Neural cell (in vitro differentiated cells): ENCODE results near the gene CCT5. TPM values are rescaled to one million over a fixed set of nuclear protein-coding genes. Genes with fewer than 3 reads are reported as not detected.

ENCODE experiments used
- H2AFZ ChIP-seq: fragments of 200-600, 300-800 bp; sonication (generic), shearing (Covaris generic); 2 replicates; pipeline ENCODE4 v1.6.0; 2014; ENCODE audit warnings: low read depth, mild to moderate bottlenecking, antibody characterized with exemption, low read length, moderate library complexity
- H3F3A ChIP-seq: fragments of 200-600 bp; shearing (Covaris generic); 2 replicates; pipeline ENCODE4 v1.6.1; 2016; ENCODE audit warnings: mild to moderate bottlenecking, moderate library complexity, mixed read lengths, antibody characterized with exemption, low read length; ENCODE audit not compliant: insufficient read depth, poor library complexity, severe bottlenecking
- H3K27ac ChIP-seq: fragments of 200-600, 300-800 bp; sonication (generic), shearing (Covaris generic); 2 replicates; pipeline ENCODE4 v1.5.1; 2014; ENCODE audit warnings: mild to moderate bottlenecking, low read length, moderate library complexity
- H3K27me3 ChIP-seq: fragments of 300-800, 200-600 bp; sonication (generic), shearing (Covaris generic); 2 replicates; pipeline ENCODE4 v1.6.0; 2014; ENCODE audit warnings: mild to moderate bottlenecking, low read depth, low read length, moderate library complexity; ENCODE audit not compliant: insufficient read depth
- H3K36me3 ChIP-seq: fragments of 300-800, 200-600 bp; sonication (generic), shearing (Covaris generic); 2 replicates; pipeline ENCODE4 v1.5.1; 2014; ENCODE audit warnings: mild to moderate bottlenecking, antibody characterized with exemption, low read length, moderate library complexity; ENCODE audit not compliant: insufficient read depth
- H3K4me2 ChIP-seq: fragments of 300-800, 200-600 bp; sonication (generic), shearing (Covaris generic); 2 replicates; pipeline ENCODE4 v1.6.0; 2014; ENCODE audit warnings: mild to moderate bottlenecking, low read length
- H3K4me3 ChIP-seq: fragments of 300-800, 200-600 bp; sonication (generic), shearing (Covaris generic); 2 replicates; pipeline ENCODE4 v1.5.1; 2014; ENCODE audit warnings: mild to moderate bottlenecking, low read length, moderate library complexity
- H3K79me2 ChIP-seq: fragments of 200-600 bp; shearing (Covaris generic); replicated peaks from 2 replicates; pipeline ENCODE4 v1.6.0; 2014; ENCODE audit warnings: mild to moderate bottlenecking, low read length, moderate library complexity; ENCODE audit not compliant: insufficient read depth
- H3K9ac ChIP-seq: fragments of 300-800, 200-600 bp; sonication (generic), shearing (Covaris generic); 2 replicates; pipeline ENCODE4 v1.6.1; 2016; ENCODE audit warnings: mild to moderate bottlenecking, low read length, mixed read lengths
- H3K9me2 ChIP-seq: fragments of 200-600 bp; shearing (Covaris generic); 2 replicates; pipeline ENCODE4 v1.6.1; 2016; ENCODE audit warnings: mild to moderate bottlenecking, low read length, mixed read lengths; ENCODE audit not compliant: insufficient read depth
- H3K9me3 ChIP-seq: fragments of 200-600, 300-800 bp; sonication (generic), shearing (Covaris generic); 2 replicates; pipeline ENCODE4 v1.6.1; 2016; ENCODE audit warnings: mild to moderate bottlenecking, mixed run types, low read length, moderate library complexity, mixed read lengths
- H4K20me1 ChIP-seq: fragments of 200-600 bp; shearing (Covaris generic); 2 replicates; pipeline ENCODE4 v1.6.1; 2016; ENCODE audit warnings: mild to moderate bottlenecking, mixed run types; ENCODE audit not compliant: insufficient read depth
- CTCF ChIP-seq: fragments of 450-650 bp; IDR thresholded peaks from 2 replicates; pipeline ENCODE4 v1.5.1; 2014; ENCODE audit warnings: antibody characterized with exemption, mild to moderate bottlenecking, moderate library complexity; ENCODE audit not compliant: poor library complexity, severe bottlenecking
- EP300 ChIP-seq: fragments of 450-650 bp; conservative IDR thresholded peaks from 2 replicates; pipeline ENCODE4 v1.6.1; 2014; ENCODE audit warnings: antibody characterized with exemption, mild to moderate bottlenecking, moderate library complexity; ENCODE audit not compliant: poor library complexity, severe bottlenecking
- EZH2 ChIP-seq: fragments of 200-600, 300-800 bp; shearing (Covaris generic), sonication (generic); IDR thresholded peaks from 2 replicates; pipeline ENCODE4 v1.6.1; 2014; ENCODE audit warnings: antibody characterized with exemption, low read length, borderline replicate concordance, mild to moderate bottlenecking; ENCODE audit not compliant: insufficient read depth, poor library complexity, severe bottlenecking
- MXI1 ChIP-seq: fragments of 450-650 bp; conservative IDR thresholded peaks from 2 replicates; pipeline ENCODE4 v1.6.1; 2014; ENCODE audit warnings: antibody characterized with exemption, mild to moderate bottlenecking; ENCODE audit not compliant: poor library complexity, severe bottlenecking
- POLR2AphosphoS5 ChIP-seq: IDR thresholded peaks from 2 replicates; pipeline ENCODE4 v1.6.1; 2012
- RAD21 ChIP-seq: fragments of 450-650 bp; conservative IDR thresholded peaks from 2 replicates; pipeline ENCODE4 v1.6.1; 2014; ENCODE audit warnings: antibody characterized with exemption, mild to moderate bottlenecking, moderate library complexity
- REST ChIP-seq: IDR thresholded peaks from 2 replicates; pipeline ENCODE4 v1.6.1; 2012; ENCODE audit warnings: borderline replicate concordance
- SMC3 ChIP-seq: fragments of 450-650 bp; conservative IDR thresholded peaks from 2 replicates; pipeline ENCODE4 v1.6.1; 2014; ENCODE audit warnings: antibody characterized with exemption, mild to moderate bottlenecking, moderate library complexity; ENCODE audit not compliant: poor library complexity
- TAF1 ChIP-seq: IDR thresholded peaks from 2 replicates; pipeline ENCODE4 v1.6.1; 2012; ENCODE audit warnings: low read depth
- polyA plus RNA-seq: library from polyadenylated mRNA; depleted of rRNA; stranded (reverse); fragments of >200 nt; gene quantifications from 2 replicates; pipeline ENCODE4 v1.2.3, GENCODE V29; 2014

The CCT5 gene
- polyA plus RNA-seq, 1 donor from 2014 or later: 455 TPM

GRCh38 chr5:10301266-10301665 is 51.2 kb downstream of the CCT5 start:
- H3K9me3 ChIP-seq: no peaks in the 10 kb centered on the region
- H3F3A ChIP-seq: no peaks in the 10 kb centered on the region
- TF ChIP-seq EZH2 (no peak), POLR2AphosphoS5 (no peak), MXI1 (no peak), RAD21 (no peak), TAF1 (no peak), REST (no peak), SMC3 (no peak), CTCF (no peak), EP300 (no peak)
- no peaks in the 10 kb centered on the region for H3K36me3 ChIP-seq
- no peak overlapping the region for H3K4me2 ChIP-seq
- no peaks in the 10 kb centered on the region for H3K9me2 ChIP-seq
- no peaks in the 10 kb centered on the region for H4K20me1 ChIP-seq
- no peak overlapping the region for H3K27ac ChIP-seq
- no peaks in the 10 kb centered on the region for H3K27me3 ChIP-seq
- no peak overlapping the region for H3K4me3 ChIP-seq
- H3K9ac ChIP-seq: no peak overlapping the region
- no peak overlapping the region for H2AFZ ChIP-seq
- no peaks in the 10 kb centered on the region for H3K79me2 ChIP-seq

DNA sequence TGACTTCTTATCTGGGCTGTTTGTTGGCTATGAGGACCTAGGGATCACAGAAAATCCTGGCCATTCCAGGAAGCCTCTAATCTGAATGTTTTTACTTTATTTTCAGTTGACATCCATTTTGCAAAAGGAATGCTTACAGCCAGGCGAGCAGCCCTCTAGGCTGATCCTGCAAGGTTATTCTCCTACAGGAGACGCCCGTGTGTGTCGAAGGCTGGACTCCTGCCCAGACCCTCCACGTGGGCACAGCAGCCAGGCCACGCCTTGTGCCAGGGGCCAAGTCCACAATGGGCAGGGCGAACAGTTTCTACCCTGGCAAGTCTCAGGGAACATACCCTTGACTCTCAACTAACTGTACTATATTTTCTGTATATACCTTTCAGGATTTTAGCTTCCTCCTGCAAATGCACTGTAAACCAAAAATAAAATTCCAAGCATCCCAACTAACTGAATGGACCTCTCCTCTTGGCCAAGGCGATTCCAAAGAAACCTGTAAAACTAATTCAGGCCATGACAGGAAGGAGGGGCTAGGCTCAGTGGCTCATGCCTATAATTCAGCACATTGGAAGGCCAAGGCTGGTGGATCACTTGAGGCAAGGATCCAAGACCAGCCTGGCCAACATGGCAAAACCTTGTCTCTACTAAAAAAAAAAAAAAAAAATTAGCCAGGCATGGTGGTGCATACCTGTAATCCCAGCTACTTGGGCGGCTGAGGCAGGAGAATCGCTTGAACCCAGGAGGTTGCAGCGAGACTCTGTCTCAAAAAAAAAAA is 51.9 kb downstream of the CCT5 start:
- Histone ChIP-seq H3K9me2 (no peaks in the 10 kb centered on the region), H3K4me2 (no peak overlapping the region), H2AFZ (no peak overlapping the region), H3K4me3 (no peak overlapping the region), H3K9ac (no peak overlapping the region), H3K79me2 (no peaks in the 10 kb centered on the region), H4K20me1 (no peaks in the 10 kb centered on the region), H3K27ac (no peak overlapping the region), H3K36me3 (no peaks in the 10 kb centered on the region), H3K9me3 (no peaks in the 10 kb centered on the region), H3K27me3 (no peaks in the 10 kb centered on the region), H3F3A (no peaks in the 10 kb centered on the region)
- no peak for TF ChIP-seq MXI1
- TF ChIP-seq EP300: no peak
- no peak for TF ChIP-seq REST
- no peak for TF ChIP-seq POLR2AphosphoS5
- no peak for TF ChIP-seq RAD21
- no peak for TF ChIP-seq TAF1
- TF ChIP-seq EZH2: no peak
- no peak for TF ChIP-seq CTCF
- TF ChIP-seq SMC3: no peak
